SK-N-SH (cell line): Measurements from ENCODE around the gene CAPN10.
"Not testable (repeated sequence)": the region's sequence is repeated elsewhere in the genome, so short reads cannot be mapped to it uniquely, and the experiment has no call there.

Experiments
- FOSL2 ChIP-seq: IDR thresholded peaks from 2 replicates; pipeline ENCODE4 v1.4.0; 2012; ENCODE audit warnings: low read depth, mild to moderate bottlenecking, moderate library complexity, borderline replicate concordance
- TF ChIP-seq, protein P1 (sequence below): IDR thresholded peaks from 2 replicates; pipeline ENCODE4 v1.4.0; 2012; ENCODE audit warnings: low read depth

DNA sequence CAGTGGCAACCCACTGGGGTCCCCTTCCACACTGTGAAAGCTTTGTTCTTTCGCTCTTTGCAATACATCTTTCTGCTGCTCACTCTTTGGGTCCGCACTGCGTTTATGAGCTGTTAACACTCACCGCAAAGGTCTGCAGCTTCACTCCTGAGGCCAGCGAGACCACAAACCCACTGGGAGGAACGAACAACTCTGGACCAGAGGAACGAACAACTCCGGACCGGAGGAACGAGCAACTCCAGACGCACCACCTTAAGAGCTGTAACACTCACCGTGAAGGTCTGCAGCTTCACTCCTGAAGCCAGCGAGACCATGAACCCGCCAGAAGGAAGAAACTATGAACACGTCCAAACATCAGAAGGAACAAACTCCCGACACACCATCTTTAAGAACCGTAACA, 47.4 kb upstream of the CAPN10 start:
- not testable (repeated sequence) for TF ChIP-seq FOSL2
- TF ChIP-seq, protein P1, sequence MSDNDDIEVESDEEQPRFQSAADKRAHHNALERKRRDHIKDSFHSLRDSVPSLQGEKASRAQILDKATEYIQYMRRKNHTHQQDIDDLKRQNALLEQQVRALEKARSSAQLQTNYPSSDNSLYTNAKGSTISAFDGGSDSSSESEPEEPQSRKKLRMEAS: not testable (repeated sequence)
